HG03575 (cell line): ENCODE results near the gene RNF31.
A peak's percentile ranks its signal among the peaks of the same experiment; 100 is the strongest.
"Not testable (repeated sequence)": the region's sequence is repeated elsewhere in the genome, so short reads cannot be mapped to it uniquely, and the experiment has no call there.

Experiments used
- ATAC-seq: cut with Tn5 transposase; IDR thresholded peaks from one replicate; pipeline ENCODE4 v1.9.1; 2021; ENCODE audit not compliant: unreplicated experiment, insufficient number of reproducible peaks, low FRiP score; ENCODE audit errors: extremely low read depth

The RNF31 gene

GRCh38 chr14:24192933-24193332, 45.6 kb downstream of the RNF31 start:
- ATAC-seq = no peak

DNA sequence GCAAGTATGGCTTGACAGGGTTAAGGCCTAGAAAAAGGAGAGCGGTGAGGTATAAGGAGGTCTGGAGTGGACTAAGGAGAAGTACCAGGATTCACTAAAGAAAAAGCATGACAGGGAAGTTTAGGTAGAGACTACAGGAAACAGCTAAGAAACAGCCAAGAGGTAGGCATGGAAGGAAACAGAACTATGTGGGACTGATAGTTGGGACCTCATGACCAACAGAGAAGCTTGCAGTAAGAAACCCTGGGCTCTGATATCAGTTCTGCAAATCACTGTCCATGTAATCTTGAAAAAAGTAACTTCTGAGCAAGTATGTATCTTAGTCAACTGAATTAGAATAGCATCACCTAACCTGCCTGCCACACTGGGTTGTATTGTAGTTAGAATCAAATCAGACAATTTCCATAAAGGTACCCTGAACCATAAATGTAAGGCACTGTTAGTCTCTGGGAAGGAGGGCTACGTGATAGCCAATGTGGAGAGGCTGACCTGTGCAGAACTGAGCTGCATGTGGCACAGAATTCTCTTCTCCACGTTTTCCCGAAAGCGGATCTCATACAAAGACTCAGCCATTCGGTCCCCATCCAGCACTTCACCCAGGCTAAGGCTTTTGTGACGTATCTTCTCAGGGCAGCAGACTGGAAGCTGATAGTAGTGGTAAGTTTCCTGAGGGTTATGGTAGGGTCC, 47.0 kb downstream of the RNF31 start:
- ATAC-seq = no peak

DNA sequence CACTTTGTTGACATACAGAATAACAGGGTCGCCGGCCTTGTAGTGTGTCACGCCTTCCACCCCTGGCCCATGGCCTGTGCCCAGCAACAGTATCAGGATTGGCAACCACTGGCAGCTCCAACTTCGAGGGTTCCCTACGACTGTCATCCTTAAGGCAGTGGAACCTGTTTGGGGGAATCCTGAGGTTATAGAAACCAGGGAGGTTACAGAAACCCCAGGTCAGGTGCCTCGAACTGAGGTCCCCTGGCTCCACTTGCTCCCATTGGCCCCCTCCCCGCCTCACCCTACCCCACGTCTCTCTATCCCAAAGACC, 47.5 kb downstream of the RNF31 start:
- ATAC-seq = no peak

DNA sequence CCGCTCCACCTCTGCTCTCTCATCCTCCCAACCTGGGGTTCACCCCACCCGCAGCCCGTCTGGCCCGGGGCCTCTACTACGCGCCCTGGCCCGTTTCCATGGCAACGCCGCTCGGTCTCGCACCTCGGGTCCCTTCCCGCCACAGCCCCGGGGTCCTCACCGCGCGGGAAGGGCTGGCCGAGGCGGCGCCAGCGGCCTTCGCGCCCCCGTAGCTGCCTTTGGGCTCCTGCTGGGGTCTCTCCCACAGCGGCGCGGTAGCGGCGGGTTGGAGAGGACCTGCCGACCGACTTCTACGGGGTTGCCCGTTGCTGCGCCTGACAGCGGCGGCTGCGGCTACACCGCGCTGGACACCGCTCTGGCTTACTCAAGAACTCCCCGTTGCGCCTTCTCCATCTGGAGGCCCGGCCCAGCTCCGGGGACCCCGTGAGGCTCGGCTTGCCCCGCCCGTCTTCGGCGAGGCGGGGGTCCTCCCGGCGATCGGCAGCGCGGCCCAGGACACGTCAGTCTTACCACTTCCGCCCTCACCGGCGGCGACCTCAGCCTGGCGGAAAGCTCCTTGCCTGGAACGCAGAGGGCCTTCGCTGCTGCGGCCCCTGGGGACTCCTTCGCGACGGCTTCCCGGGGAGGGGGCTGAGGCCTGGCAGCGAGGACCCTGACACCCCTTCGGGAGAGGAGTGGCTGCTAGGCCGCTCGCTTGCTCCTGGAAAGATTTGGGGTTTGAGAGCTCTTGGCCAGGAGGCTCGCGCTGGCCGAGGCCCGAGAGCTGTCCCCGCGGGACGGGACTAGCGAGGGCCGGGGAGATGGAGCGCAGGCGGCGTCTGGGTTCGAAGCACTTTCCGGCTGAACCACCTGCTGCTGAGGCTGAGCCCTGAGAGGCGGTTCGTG, 48.1 kb downstream of the RNF31 start, which contains the start of gene TM9SF1:
TM9SF1 (minus strand) TSS at position 256 of the 885 bp plus-strand sequence. CDS start 422 bp downstream, outside the sequence.
- peak; percentile 46 for ATAC-seq

DNA sequence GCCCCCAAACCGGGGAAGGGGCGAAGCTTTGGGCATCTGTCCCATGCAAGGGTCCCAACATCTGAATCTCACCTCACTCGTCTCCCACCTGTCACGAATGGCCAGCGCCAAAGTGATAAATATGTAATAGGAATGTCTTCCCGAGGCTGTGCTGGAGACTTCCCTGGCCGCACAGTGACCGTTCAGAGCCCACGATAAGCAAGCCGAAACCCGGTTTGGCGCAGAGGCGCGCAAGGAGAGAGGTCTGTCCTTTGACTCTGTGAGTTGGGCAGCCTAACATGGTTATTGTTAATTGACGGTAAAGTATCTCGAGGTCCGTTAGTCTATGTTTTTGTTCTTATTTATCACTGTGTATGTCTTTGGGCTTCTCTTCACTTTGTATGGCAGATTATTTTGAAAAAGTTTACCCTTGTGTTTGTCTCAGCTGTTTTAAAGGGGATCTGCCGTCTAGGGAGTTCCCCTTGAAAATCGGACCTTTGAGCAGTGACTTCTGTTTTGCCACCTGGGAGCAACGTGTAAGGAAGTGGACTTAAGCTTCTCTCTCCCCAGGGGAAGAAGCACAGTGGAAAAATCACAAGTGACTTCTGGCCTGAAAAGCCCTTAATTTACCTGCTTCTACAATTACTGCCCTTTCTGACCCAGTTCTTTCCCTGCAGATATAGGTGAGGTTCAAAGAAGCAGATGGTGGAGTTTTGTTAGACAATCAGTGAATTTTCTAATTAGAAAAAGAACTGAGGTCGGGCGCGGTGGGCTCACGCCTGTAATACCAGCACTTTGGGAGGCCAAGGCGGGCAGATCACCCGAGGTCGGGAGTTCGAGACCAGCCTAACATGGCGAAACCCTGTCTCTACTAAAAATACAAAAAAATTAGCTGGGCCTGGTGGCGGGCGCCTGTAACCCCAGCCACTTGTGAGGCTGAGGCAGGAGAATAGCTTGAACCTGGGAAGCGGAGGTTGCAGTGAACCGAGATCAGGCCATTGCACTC, 49.1 kb downstream of the RNF31 start:
- no peak for ATAC-seq

- ATAC-seq = no peak
Measured at GRCh38 chr14:24197056-24197450, 49.8 kb downstream of the RNF31 start.

- ATAC-seq = no peak
Measured at GRCh38 chr14:24198814-24199524, 51.7 kb downstream of the RNF31 start.

DNA sequence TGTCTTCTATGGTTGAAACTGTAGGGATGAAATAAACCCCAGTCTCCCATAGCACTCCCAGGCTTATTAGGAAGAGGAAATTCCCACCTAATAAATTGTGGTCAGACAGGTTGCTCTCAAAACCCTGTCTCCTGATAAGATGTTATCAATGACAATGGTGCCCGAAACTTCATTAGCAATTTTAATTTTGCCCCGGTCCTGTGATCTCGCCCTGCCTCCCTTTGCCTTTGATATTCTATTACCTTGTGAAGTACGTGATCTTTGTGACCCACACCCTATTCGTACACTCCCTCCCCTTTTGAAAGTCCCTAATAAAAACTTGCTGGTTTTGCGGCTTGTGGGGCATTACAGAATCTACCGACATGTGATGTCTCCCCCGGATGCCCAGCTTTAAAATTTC, 55.2 kb downstream of the RNF31 start:
- ATAC-seq = not testable (repeated sequence)

- ATAC-seq = not testable (repeated sequence)
Measured at GRCh38 chr14:24203249-24203886, 56.1 kb downstream of the RNF31 start.

DNA sequence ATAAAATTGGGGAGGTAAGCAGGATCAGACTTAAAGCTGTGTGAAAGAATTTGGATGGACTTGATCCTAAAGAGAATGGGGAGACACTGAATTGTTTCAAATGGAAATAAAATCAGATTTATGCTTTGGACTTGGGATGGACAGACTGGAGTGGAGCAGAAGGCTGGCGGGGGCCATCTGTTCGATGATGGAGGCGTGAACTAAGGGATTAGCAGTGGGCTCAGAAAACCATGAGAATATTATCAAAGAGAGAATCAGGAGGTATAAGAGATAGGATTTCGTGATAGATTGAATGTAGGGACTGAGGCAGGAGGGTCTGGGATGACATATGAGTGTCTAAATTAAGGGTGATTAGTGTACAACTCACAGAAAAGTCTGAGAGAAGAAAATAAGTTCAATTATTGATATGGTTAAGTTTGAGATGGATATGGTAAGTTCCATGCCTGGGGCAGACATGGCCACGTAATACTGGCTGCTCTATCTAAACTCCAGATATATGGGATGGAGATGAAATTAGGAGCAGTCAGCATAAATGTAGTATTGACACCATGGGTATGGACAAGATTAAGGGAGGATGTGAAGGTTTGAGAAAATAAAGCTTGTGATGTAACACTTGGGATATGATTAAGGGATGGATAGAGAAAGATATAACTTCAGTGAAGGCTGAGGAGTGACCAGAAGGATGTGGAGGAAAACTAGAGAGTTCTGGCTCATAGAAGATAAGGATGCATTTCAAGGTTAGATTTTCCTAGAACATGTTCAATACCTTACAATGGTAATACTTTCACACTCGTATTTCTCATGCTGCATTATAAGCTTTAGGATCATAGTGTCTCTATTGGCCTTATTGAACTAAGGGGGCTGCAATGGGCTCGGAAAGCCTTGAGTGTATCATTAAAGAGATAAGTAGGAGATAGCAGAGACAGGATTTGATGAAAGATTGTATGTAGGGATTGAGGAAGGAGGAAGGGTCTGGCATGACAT, 57.2 kb downstream of the RNF31 start:
- no peak for ATAC-seq

DNA sequence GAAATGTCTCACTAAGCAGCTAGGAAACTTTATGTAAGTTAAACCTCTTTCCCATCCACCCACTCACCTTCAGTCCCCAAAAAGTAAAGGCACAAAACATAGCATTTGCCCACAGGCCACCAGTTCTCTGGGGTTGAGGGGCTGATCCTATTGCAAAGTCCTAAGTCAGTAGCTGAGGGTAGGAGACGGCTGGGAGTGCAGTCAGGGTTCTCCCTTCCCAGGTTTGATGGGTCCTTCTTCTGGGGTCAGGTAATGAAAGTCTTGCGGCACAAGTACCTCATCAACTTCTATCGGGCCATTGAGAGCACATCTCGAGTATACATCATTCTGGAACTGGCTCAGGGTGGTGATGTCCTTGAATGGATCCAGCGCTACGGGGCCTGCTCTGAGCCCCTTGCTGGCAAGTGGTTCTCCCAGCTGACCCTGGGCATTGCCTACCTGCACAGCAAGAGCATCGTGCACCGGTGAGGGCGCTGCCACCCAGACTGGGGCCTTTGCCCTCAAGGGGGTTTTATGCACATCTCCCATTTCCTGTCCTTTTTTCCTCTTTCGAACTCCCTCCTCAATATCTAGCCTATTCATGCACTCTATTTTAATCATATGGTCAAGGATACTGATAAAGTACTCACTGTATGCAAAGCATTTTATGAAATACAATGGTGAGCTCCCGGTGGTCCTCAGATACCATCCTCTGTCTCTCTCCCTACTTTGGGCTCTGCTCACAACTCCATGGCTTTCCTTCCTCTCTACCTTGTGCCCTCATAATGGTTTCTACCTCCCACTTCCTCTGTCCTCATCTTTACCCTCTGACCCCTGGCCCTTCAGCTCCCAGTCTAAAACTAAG, 59.2 kb downstream of the RNF31 start:
- no peak for ATAC-seq

- ATAC-seq = no peak
Measured at GRCh38 chr14:24207104-24207551, 59.8 kb downstream of the RNF31 start.

GRCh38 chr14:24207625-24208024, 60.3 kb downstream of the RNF31 start:
- ATAC-seq = no peak
